Right lobe of liver (tissue), 6 donors: ENCODE measurements around the gene FMNL2. TPM values are rescaled to one million over a fixed set of nuclear protein-coding genes. Genes with fewer than 3 reads are reported as not detected.

Experiments used
- ATAC-seq, 4 donors: fragments of 200-7000 bp; cut with Tn5 transposase; one replicate each; pipeline ENCODE4 v1.9.1; 2020; ENCODE audit warnings: mild to moderate bottlenecking in 4 of 4, moderate library complexity in 4 of 4
- DNase-seq, 3 donors: peaks; one replicate each; pipeline ENCODE4 v3.0.0-alpha.2; 2020
- H3K27ac ChIP-seq, 3 donors: fragments of 200-600 bp; one replicate each; pipeline ENCODE4 v1.8.0; 2022
- H3K27me3 ChIP-seq, 2 donors: fragments of 200-600 bp; one replicate each; pipeline ENCODE4 v1.8.0; 2022
- H3K36me3 ChIP-seq, 4 donors: fragments of 200-600 bp; sonication (generic) in 1 of 4; one replicate each; pipeline versions ENCODE4 v1.5.1 to v1.8.0; 2017 to 2022; ENCODE audit warnings: control low read depth in 1 of 4
- H3K4me1 ChIP-seq, 4 donors: fragments of 200-600 bp; sonication (generic) in 1 of 4; one replicate each; pipeline versions ENCODE4 v1.5.1 to v1.8.0; 2017 to 2022; ENCODE audit warnings: control low read depth in 1 of 4
- H3K4me3 ChIP-seq, 3 donors: fragments of 200-600 bp; one replicate each; pipeline ENCODE4 v1.8.0; 2022
- H3K9me3 ChIP-seq, 4 donors: fragments of 200-600 bp; sonication (generic) in 1 of 4; one replicate each; pipeline versions ENCODE4 v1.5.1 to v1.8.0; 2017 to 2022; ENCODE audit warnings: control low read depth in 1 of 4
- CTCF ChIP-seq, 4 donors: fragments of 200-600 bp in 3 of 4; fragments of 450-650 bp in 1 of 4; IDR thresholded peaks; one replicate each; pipeline versions ENCODE4 v1.5.1 to v1.8.0; 2016 to 2022; ENCODE audit warnings: antibody characterized with exemption in 4 of 4, mild to moderate bottlenecking in 2 of 4
- POLR2A ChIP-seq: fragments of 450-650 bp; IDR thresholded peaks from one replicate; pipeline ENCODE4 v1.6.1; 2017; ENCODE audit warnings: antibody characterized with exemption, mild to moderate bottlenecking
- WGBS: methylation state at CpG from one replicate; pipeline ENCODE4 v1.1.6; 2018; ENCODE audit warnings: low coverage, low lambda C conversion rate; ENCODE audit not compliant: insufficient coverage; ENCODE audit errors: missing lambda C conversion rate; 5-methylcytosine and 5-hydroxymethylcytosine counted together
- intact Hi-C, 2 donors: fragments of 100-400 bp; cut with DNase I; formaldehyde crosslinking; loops; one replicate each; pipeline versions ENCODE4 v1.11.2 to v1.14.1; 2022
- total RNA-seq, 6 experiments: library from RNA; depleted of rRNA in 2 of 6; stranded (reverse); fragments of >200 nt in 2 of 6; fragmentation: NEBNext Ultra II Directional in 3 of 6; extraction: Animal tissue kit (Norgen Biotek cat#: 25700) in 3 of 6; gene quantifications; one replicate each; pipeline versions ENCODE4 v1.1.0 to v1.2.4, GENCODE V29; 2016 to 2023
- donor health status: DM: no; HTN: yes; CAD: no.
- donor health status: DM: no; HTN: no; CAD: no.
- donor health status: DM: no; HTN: no; CAD: no.
- donor health status: DM: no; HTN: yes; CAD: no.
- donor health status: DM: no; HTN: yes; CAD: no.

The FMNL2 gene
- total RNA-seq, 6 experiments from 2014 or later, result 3.5 to 12.1 (median 7.1) TPM

- intact Hi-C loops, result no loop called here
- no peak overlapping the region for H3K4me3 ChIP-seq
- DNase-seq (no peak), ATAC-seq (no peak)
- no peak overlapping the region for H3K27ac ChIP-seq
- H3K4me1 ChIP-seq, result no peaks in the 10 kb centered on the region
- H3K27me3 ChIP-seq, result no peaks in the 10 kb centered on the region
- 47% methylated on average over 1 of the region's 1 CpG for WGBS
- TF ChIP-seq CTCF (IDR thresholded peaks at IDR 0.05), result no peak
- no peak for TF ChIP-seq POLR2A
- H3K9me3 ChIP-seq, result no peaks in the 10 kb centered on the region
- H3K36me3 ChIP-seq, result no peaks in the 10 kb centered on the region
Measured at GRCh38 chr2:152363936-152364335, 29.0 kb downstream of the FMNL2 start.

GRCh38 chr2:152367547-152368390, 32.8 kb downstream of the FMNL2 start:
- DNase-seq, result no peak
- H3K27ac ChIP-seq, result no peak overlapping the region
- no peaks in the 10 kb centered on the region for H3K4me1 ChIP-seq
- no peak overlapping the region for H3K4me3 ChIP-seq
- intact Hi-C loops, result no loop called here
- ATAC-seq, result no peak
- H3K9me3 ChIP-seq, result no peaks in the 10 kb centered on the region
- H3K27me3 ChIP-seq, result no peaks in the 10 kb centered on the region
- no peaks in the 10 kb centered on the region for H3K36me3 ChIP-seq
- TF ChIP-seq CTCF (IDR thresholded peaks at IDR 0.05) (no peak), POLR2A (no peak)
- WGBS, result 71% methylated on average over 8 of the region's 9 CpGs

GRCh38 chr2:152369176-152369860, 34.3 kb downstream of the FMNL2 start:
- DNase-seq (no peak), ATAC-seq (no peak)
- H3K4me3 ChIP-seq, result no peak overlapping the region
- no peak for TF ChIP-seq POLR2A
- TF ChIP-seq CTCF (IDR thresholded peaks at IDR 0.05), result no peak
- no peaks in the 10 kb centered on the region for H3K9me3 ChIP-seq
- H3K4me1 ChIP-seq, result no peaks in the 10 kb centered on the region
- no peaks in the 10 kb centered on the region for H3K36me3 ChIP-seq
- 84% methylated on average over 5 of the region's 5 CpGs for WGBS
- no peaks in the 10 kb centered on the region for H3K27me3 ChIP-seq
- no peak overlapping the region for H3K27ac ChIP-seq
- intact Hi-C loops, result no loop called here

- H3K4me1 ChIP-seq, result no peaks in the 10 kb centered on the region
- 87% methylated on average over 5 of the region's 5 CpGs for WGBS
- H3K27ac ChIP-seq, result no peak overlapping the region
- ATAC-seq, result no peak
- TF ChIP-seq CTCF (IDR thresholded peaks at IDR 0.05), result no peak
- no peak for TF ChIP-seq POLR2A
- no peaks in the 10 kb centered on the region for H3K27me3 ChIP-seq
- H3K4me3 ChIP-seq, result no peak overlapping the region
- H3K36me3 ChIP-seq, result no peaks in the 10 kb centered on the region
- DNase-seq, result no peak
- intact Hi-C loops, result no loop called here
- no peaks in the 10 kb centered on the region for H3K9me3 ChIP-seq
Measured at GRCh38 chr2:152370783-152371182, 35.8 kb downstream of the FMNL2 start.
